CD4-positive, alpha-beta T cell treated with Interleukin-15 for 1 hour (primary cell): ENCODE measurements around the gene SUPT3H.
A peak's percentile ranks its signal among the peaks of the same experiment; 100 is the strongest.

Source experiments
- DNase-seq: peaks from one replicate; pipeline ENCODE4 v3.0.0-alpha.2; 2020

Gene SUPT3H

GRCh38 chr6:44806656-44807055 is 571.1 kb downstream of the SUPT3H start:
- DNase-seq: no peak

GRCh38 chr6:44805238-44805846 is 572.4 kb downstream of the SUPT3H start:
- DNase-seq: no peak

GRCh38 chr6:44804546-44805159 is 573.1 kb downstream of the SUPT3H start:
- DNase-seq: no peak

- no peak for DNase-seq
Measured at GRCh38 chr6:44804016-44804415, 573.7 kb downstream of the SUPT3H start.

- no peak for DNase-seq
Measured at GRCh38 chr6:44800784-44801592, 576.7 kb downstream of the SUPT3H start.

GRCh38 chr6:44800171-44800783 is 577.5 kb downstream of the SUPT3H start:
- no peak for DNase-seq

- no peak for DNase-seq
Measured at GRCh38 chr6:44797746-44798145, 580.0 kb downstream of the SUPT3H start.

GRCh38 chr6:44795326-44795725 is 582.4 kb downstream of the SUPT3H start:
- DNase-seq: no peak

GRCh38 chr6:44789806-44790205 is 587.9 kb downstream of the SUPT3H start:
- DNase-seq: no peak

GRCh38 chr6:44789061-44789460 is 588.7 kb downstream of the SUPT3H start:
- no peak for DNase-seq

- no peak for DNase-seq
Measured at GRCh38 chr6:44788387-44788981, 589.2 kb downstream of the SUPT3H start.

GRCh38 chr6:44787254-44787834 is 590.4 kb downstream of the SUPT3H start:
- no peak for DNase-seq

GRCh38 chr6:44785130-44785529 is 592.6 kb downstream of the SUPT3H start:
- no peak for DNase-seq

- DNase-seq: no peak
Measured at GRCh38 chr6:44784195-44784594, 593.5 kb downstream of the SUPT3H start.

- no peak for DNase-seq
Measured at GRCh38 chr6:44782892-44783291, 594.8 kb downstream of the SUPT3H start.

GRCh38 chr6:44781912-44782597 is 595.7 kb downstream of the SUPT3H start:
- no peak for DNase-seq

- no peak for DNase-seq
Measured at GRCh38 chr6:44780161-44780560, 597.6 kb downstream of the SUPT3H start.

- DNase-seq: peak; percentile 20
Measured at GRCh38 chr6:44779130-44779826, 598.5 kb downstream of the SUPT3H start.
